OCI-LY7 (cell line): ENCODE results near the gene ELMO2. TPM values are rescaled to one million over a fixed set of nuclear protein-coding genes. Genes with fewer than 3 reads are reported as not detected.

ENCODE experiments used
- BruUV-seq: library from RNA; stranded (reverse); fragments of 400-500 nt; replicated peaks from 2 replicates; lab custom pipeline; 2021; lab: Mats Ljungman, UMichigan
- CTCF ChIA-PET: fragments of 300-600 bp; sonication (Branson Sonifier 250); formaldehyde crosslinking; loops from one replicate; lab custom pipeline; 2022; ENCODE audit warnings: antibody characterized with exemption; ENCODE audit not compliant: unreplicated experiment; lab: Charles Lee
- POLR2A ChIA-PET: fragments of 300-600 bp; sonication (Branson Sonifier 250); formaldehyde crosslinking; loops from one replicate; lab custom pipeline; 2022; ENCODE audit warnings: antibody characterized with exemption; lab: Charles Lee
- DNase-seq: peaks from one replicate; pipeline ENCODE4 v3.0.0-alpha.2; 2015; ENCODE audit warnings: low spot score
- H2AFZ ChIP-seq: fragments of 200-600 bp; sonication (generic), shearing (Covaris generic); 2 replicates; pipeline ENCODE4 v1.6.1; 2014; ENCODE audit warnings: mild to moderate bottlenecking, antibody characterized with exemption, low read length, moderate library complexity
- H3K27ac ChIP-seq: fragments of 200-600 bp; sonication (generic); 2 replicates; pipeline ENCODE4 v1.5.1; 2014; ENCODE audit warnings: mixed run types, low read depth, mild to moderate bottlenecking, moderate library complexity, low read length, inconsistent platforms; ENCODE audit not compliant: poor library complexity, severe bottlenecking
- H3K36me3 ChIP-seq: fragments of 200-600 bp; sonication (generic); 2 replicates; pipeline ENCODE4 v1.6.1; 2014; ENCODE audit warnings: mild to moderate bottlenecking, antibody characterized with exemption, low read length, moderate library complexity, mixed read lengths; ENCODE audit not compliant: insufficient read depth
- H3K4me1 ChIP-seq: fragments of 200-600 bp; sonication (generic); 2 replicates; pipeline ENCODE4 v1.5.1; 2014; ENCODE audit warnings: mild to moderate bottlenecking, low read length; ENCODE audit not compliant: insufficient read depth, poor library complexity, severe bottlenecking
- H3K4me2 ChIP-seq: fragments of 200-600 bp; sonication (generic); 2 replicates; pipeline ENCODE4 v1.6.1; 2014; ENCODE audit warnings: mild to moderate bottlenecking, low read length
- H3K4me3 ChIP-seq: fragments of 200-600 bp; sonication (generic); 2 replicates; pipeline ENCODE4 v1.5.1; 2014; ENCODE audit warnings: mild to moderate bottlenecking, low read depth, low read length; ENCODE audit not compliant: poor library complexity, severe bottlenecking
- H3K79me2 ChIP-seq: fragments of 200-600 bp; sonication (generic); 2 replicates; pipeline ENCODE4 v1.6.1; 2016; ENCODE audit warnings: low read depth, mild to moderate bottlenecking, low read length, moderate library complexity, mixed read lengths; ENCODE audit not compliant: insufficient read depth
- H3K9me2 ChIP-seq: fragments of 200-600 bp; sonication (generic); 2 replicates; pipeline ENCODE4 v1.6.1; 2016; ENCODE audit warnings: mild to moderate bottlenecking, low read length, mixed read lengths; ENCODE audit not compliant: insufficient read depth
- H3K9me3 ChIP-seq: fragments of 200-600 bp; sonication (generic); 2 replicates; pipeline ENCODE4 v1.6.1; 2014; ENCODE audit warnings: mild to moderate bottlenecking, mixed run types, low read length, mixed read lengths
- H4K20me1 ChIP-seq: fragments of 200-600 bp; sonication (generic); 2 replicates; pipeline ENCODE4 v1.6.1; 2014; ENCODE audit warnings: mild to moderate bottlenecking, antibody characterized with exemption, low read length, moderate library complexity, mixed read lengths; ENCODE audit not compliant: insufficient read depth
- EZH2phosphoT487 ChIP-seq: fragments of 200-600 bp; sonication (generic); IDR thresholded peaks from 2 replicates; pipeline ENCODE4 v1.6.1; 2018; ENCODE audit warnings: low read depth, borderline replicate concordance, mild to moderate bottlenecking, mixed run types, antibody characterized with exemption, low read length, moderate library complexity, mixed read lengths
- intact Hi-C: fragments of 100-400 bp; cut with micrococcal nuclease; formaldehyde crosslinking; loops from one replicate; pipeline ENCODE4 v1.10.0; 2022; ENCODE audit not compliant: unreplicated experiment
- total RNA-seq, 2 experiments: library from RNA; depleted of rRNA in 1 of 2; stranded (reverse); fragments of >200 nt in 1 of 2; shearing (Covaris generic) in 1 of 2; gene quantifications; 2 replicates each; pipeline ENCODE4 v1.2.3, GENCODE V29; 2014 to 2022
- TF ChIP-seq, protein P1 (sequence below): fragments of 200-600 bp; sonication (generic); conservative IDR thresholded peaks from 2 replicates; pipeline ENCODE4 v1.5.1; 2014; ENCODE audit warnings: mild to moderate bottlenecking, antibody characterized with exemption, low read length, moderate library complexity, mixed read lengths

ELMO2 gene
- total RNA-seq, 2 experiments from 2014 or later: 16.0 to 36.4 TPM

GRCh38 chr20:46367234-46367633 is 39.2 kb downstream of the ELMO2 start:
- CTCF ChIA-PET: interaction anchor here (0.6 kb wide), 1 partner anchor 344 kb away, joined by 4 read pairs; no protein-coding TSS in a partner anchor

DNA sequence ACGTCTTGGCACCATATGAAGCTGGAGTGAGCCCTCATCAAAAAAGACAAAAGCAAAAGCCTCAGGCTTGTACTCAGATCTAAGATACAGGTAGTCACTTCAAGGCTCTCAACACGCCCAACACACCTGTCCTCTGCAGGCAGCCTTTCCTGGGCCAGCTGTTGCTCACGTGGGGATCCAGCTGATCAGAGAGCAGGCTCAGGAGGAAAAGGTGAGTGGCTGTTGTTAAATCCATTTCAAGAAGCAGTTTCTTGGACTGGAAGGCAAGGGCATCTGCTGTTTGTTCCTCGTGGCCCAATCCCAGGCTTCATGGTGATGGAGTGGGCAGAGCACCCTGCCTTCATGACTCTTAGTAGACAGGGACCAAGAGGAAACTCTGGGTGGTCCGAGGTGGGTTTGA is 39.6 kb downstream of the ELMO2 start:
- Histone ChIP-seq H3K79me2 (peaks cover 18% of the 10 kb centered on the region; the same call in 1 of the 2 replicates), H3K9me3 (no peaks in the 10 kb centered on the region), H2AFZ (no peak overlapping the region), H3K4me2 (no peak overlapping the region), H3K9me2 (no peaks in the 10 kb centered on the region), H3K4me3 (no peak overlapping the region), H3K27ac (no peak overlapping the region), H3K4me1 (peaks cover 14% of the 10 kb centered on the region), H4K20me1 (peaks cover 9% of the 10 kb centered on the region), H3K36me3 (peaks cover 75% of the 10 kb centered on the region)
- intact Hi-C loops: no loop called here
- BruUV-seq: no TSS peak
- POLR2A ChIA-PET: no interaction called here
- CTCF ChIA-PET: no interaction called here
- DNase-seq: no peak
- TF ChIP-seq, protein P1, sequence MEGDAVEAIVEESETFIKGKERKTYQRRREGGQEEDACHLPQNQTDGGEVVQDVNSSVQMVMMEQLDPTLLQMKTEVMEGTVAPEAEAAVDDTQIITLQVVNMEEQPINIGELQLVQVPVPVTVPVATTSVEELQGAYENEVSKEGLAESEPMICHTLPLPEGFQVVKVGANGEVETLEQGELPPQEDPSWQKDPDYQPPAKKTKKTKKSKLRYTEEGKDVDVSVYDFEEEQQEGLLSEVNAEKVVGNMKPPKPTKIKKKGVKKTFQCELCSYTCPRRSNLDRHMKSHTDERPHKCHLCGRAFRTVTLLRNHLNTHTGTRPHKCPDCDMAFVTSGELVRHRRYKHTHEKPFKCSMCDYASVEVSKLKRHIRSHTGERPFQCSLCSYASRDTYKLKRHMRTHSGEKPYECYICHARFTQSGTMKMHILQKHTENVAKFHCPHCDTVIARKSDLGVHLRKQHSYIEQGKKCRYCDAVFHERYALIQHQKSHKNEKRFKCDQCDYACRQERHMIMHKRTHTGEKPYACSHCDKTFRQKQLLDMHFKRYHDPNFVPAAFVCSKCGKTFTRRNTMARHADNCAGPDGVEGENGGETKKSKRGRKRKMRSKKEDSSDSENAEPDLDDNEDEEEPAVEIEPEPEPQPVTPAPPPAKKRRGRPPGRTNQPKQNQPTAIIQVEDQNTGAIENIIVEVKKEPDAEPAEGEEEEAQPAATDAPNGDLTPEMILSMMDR: no peak
- TF ChIP-seq EZH2phosphoT487: no peak

More at GRCh38 chr20:46367234-46367633, 39.2 kb downstream of the ELMO2 start:
- Histone ChIP-seq H2AFZ (no peak overlapping the region), H3K9me3 (no peaks in the 10 kb centered on the region), H3K4me2 (no peak overlapping the region), H3K9me2 (no peaks in the 10 kb centered on the region), H3K27ac (no peak overlapping the region), H3K4me1 (peaks cover 14% of the 10 kb centered on the region), H3K4me3 (no peak overlapping the region), H3K36me3 (peaks cover 76% of the 10 kb centered on the region), H4K20me1 (peaks cover 9% of the 10 kb centered on the region), H3K79me2 (peaks cover 15% of the 10 kb centered on the region; the same call in 1 of the 2 replicates)
- DNase-seq: no peak
- TF ChIP-seq, protein P1: no peak
- TF ChIP-seq EZH2phosphoT487: no peak
- POLR2A ChIA-PET: no interaction called here
- intact Hi-C loops: no loop called here
- no TSS peak for BruUV-seq

DNA sequence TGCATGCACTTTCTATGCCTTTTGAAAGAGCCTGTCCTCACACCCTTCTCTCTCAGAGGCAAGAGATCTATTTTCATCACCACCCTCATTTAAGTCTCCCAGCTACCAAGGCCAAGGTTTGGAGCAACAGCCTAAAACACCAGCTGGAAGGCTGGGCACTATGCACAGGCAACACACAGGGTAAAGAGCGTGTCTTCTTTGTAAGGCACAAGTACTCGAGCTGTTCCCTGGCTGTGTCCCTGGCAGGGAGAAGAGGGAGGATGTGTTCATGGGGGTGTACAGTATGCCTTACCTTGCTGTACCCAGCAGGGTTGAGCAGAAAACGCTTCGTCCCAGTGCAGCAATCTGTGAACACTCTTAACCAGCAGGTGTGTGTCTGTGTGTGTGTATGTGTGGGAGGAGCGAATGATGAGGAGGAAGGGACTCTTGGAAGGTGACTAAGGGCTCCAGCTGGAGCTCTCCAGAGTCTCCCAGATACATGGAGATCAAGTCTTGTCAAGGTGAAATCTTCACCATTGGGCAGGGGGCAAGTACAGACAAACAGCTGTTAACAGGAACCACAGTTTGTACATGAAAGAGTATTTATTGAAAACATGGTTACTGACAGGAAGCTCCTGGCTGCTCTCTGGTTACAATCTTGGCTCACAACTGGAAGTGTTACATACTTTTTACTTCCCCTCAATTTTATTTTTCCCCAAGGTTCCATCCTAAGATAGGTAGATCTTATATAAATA is 40.8 kb downstream of the ELMO2 start:
- Histone ChIP-seq H3K27ac (no peak overlapping the region), H3K36me3 (peaks cover 73% of the 10 kb centered on the region), H3K4me2 (no peak overlapping the region), H4K20me1 (peaks cover 9% of the 10 kb centered on the region), H3K79me2 (peaks cover 21% of the 10 kb centered on the region; the same call in 1 of the 2 replicates), H3K4me1 (peaks cover 18% of the 10 kb centered on the region), H3K4me3 (no peak overlapping the region), H2AFZ (no peak overlapping the region), H3K9me3 (no peaks in the 10 kb centered on the region), H3K9me2 (no peaks in the 10 kb centered on the region)
- no peak for DNase-seq
- TF ChIP-seq, protein P1: no peak
- TF ChIP-seq EZH2phosphoT487: no peak
- intact Hi-C loops: loop anchor here (2.0 kb wide), 1 partner anchor 41 kb away; the partner anchor contains the start of gene ELMO2
- BruUV-seq: no TSS peak
- POLR2A ChIA-PET: interaction anchor here (1.3 kb wide), 1 partner anchor 34 kb away, joined by 4 read pairs; no protein-coding TSS in a partner anchor
- CTCF ChIA-PET: no interaction called here
